CD4-positive, alpha-beta memory T cell (primary cell): Measurements from ENCODE around the gene LITAF. TPM values are rescaled to one million over a fixed set of nuclear protein-coding genes. Genes with fewer than 3 reads are reported as not detected.

Source experiments
- CTCF ChIA-PET: fragments of 350-600 bp; sonication (Branson Sonifier 250); formaldehyde crosslinking; loops from one replicate; lab custom pipeline; 2021; ENCODE audit warnings: inconsistent platforms; ENCODE audit not compliant: partially characterized antibody; lab: Charles Lee
- POLR2A ChIA-PET: fragments of 350-600 bp; sonication (Branson Sonifier 250); formaldehyde crosslinking; loops from one replicate; lab custom pipeline; 2021; ENCODE audit not compliant: partially characterized antibody; lab: Charles Lee
- DNase-seq, 5 donors: peaks; one replicate each; pipeline versions ENCODE4 v3.0.0 to v3.0.0-alpha.2; 2020 to 2022; ENCODE audit warnings: mixed read lengths in 1 of 5
- H3K27ac ChIP-seq: one replicate; pipeline ENCODE4 v1.7.0; 2013; ENCODE audit warnings: low read depth, low read length
- H3K27me3 ChIP-seq: 2 replicates; pipeline ENCODE4 v1.7.0; 2013; ENCODE audit warnings: mild to moderate bottlenecking, low read length, moderate library complexity; ENCODE audit not compliant: insufficient read depth
- H3K36me3 ChIP-seq: 2 replicates; pipeline ENCODE4 v1.7.0; 2013; ENCODE audit warnings: mild to moderate bottlenecking, low read length, moderate library complexity; ENCODE audit not compliant: insufficient read depth
- H3K4me1 ChIP-seq: 2 replicates; pipeline ENCODE4 v1.7.0; 2013; ENCODE audit warnings: mild to moderate bottlenecking, low read length, moderate library complexity; ENCODE audit not compliant: insufficient read depth
- H3K4me3 ChIP-seq, 2 donors: one replicate each; pipeline ENCODE4 v1.7.0; 2013; ENCODE audit warnings: low read length in 2 of 2, mild to moderate bottlenecking in 1 of 2
- H3K9me3 ChIP-seq, 2 donors: one replicate each; pipeline ENCODE4 v1.7.0; 2013; ENCODE audit warnings: low read length in 2 of 2, control low read depth in 1 of 2; ENCODE audit not compliant: control insufficient read depth in 1 of 2
- H3K27ac Mint-ChIP-seq, 7 donors: one replicate each; pipeline ENCODE4 v1.8.0; 2020 to 2021; ENCODE audit warnings: mixed read lengths in 7 of 7, mild to moderate bottlenecking in 6 of 7, inconsistent platforms in 3 of 7, moderate library complexity in 3 of 7
- H3K27me3 Mint-ChIP-seq, 2 donors: one replicate each; pipeline ENCODE4 v1.8.0; 2020 to 2021; ENCODE audit warnings: mixed read lengths in 2 of 2
- H3K36me3 Mint-ChIP-seq, 2 donors: one replicate each; pipeline ENCODE4 v1.8.0; 2020 to 2021; ENCODE audit warnings: mixed read lengths in 2 of 2, inconsistent platforms in 1 of 2, mild to moderate bottlenecking in 1 of 2
- H3K4me1 Mint-ChIP-seq, 4 donors: one replicate each; pipeline ENCODE4 v1.8.0; 2020 to 2021; ENCODE audit warnings: mixed read lengths in 4 of 4, mild to moderate bottlenecking in 1 of 4
- H3K4me3 Mint-ChIP-seq, 8 donors: one replicate each; pipeline ENCODE4 v1.8.0; 2020 to 2021; ENCODE audit warnings: mixed read lengths in 8 of 8, mild to moderate bottlenecking in 7 of 8, moderate library complexity in 6 of 8, inconsistent platforms in 3 of 8
- H3K9me3 Mint-ChIP-seq, 8 donors: one replicate each; pipeline ENCODE4 v1.8.0; 2020 to 2021; ENCODE audit warnings: mixed read lengths in 8 of 8, mild to moderate bottlenecking in 5 of 8, inconsistent platforms in 3 of 8, moderate library complexity in 1 of 8
- intact Hi-C: fragments of 100-400 bp; cut with micrococcal nuclease; formaldehyde crosslinking; loops from one replicate; pipeline ENCODE4 v1.15.1; 2023
- polyA plus RNA-seq, 2 donors: library from polyadenylated mRNA; unstranded; fragments of 300-500 nt; fragmentation: Illumina TruSeq; gene quantifications; one replicate each; pipeline ENCODE4 v1.2.3, GENCODE V29; 2021
- total RNA-seq, 2 experiments: library from RNA; stranded (reverse); gene quantifications; one replicate each; pipeline ENCODE4 v1.2.3, GENCODE V29; 2021

The LITAF gene
- total and polyA plus RNA-seq, 4 experiments from 2014 or later: 155 to 496 (median 250) TPM

- Histone ChIP-seq H3K27ac (no peak overlapping the region), H3K36me3 (no peaks in the 10 kb centered on the region), H3K4me1 (peaks cover 8% of the 10 kb centered on the region), H3K27me3 (no peaks in the 10 kb centered on the region), H3K9me3 (no peaks in the 10 kb centered on the region), H3K4me3 (no peak overlapping the region)
- Mint-ChIP-seq H3K36me3 (no peaks in the 10 kb centered on the region), H3K27ac (no peak overlapping the region), H3K9me3 (no peaks in the 10 kb centered on the region), H3K4me3 (no peak overlapping the region), H3K4me1 (peaks cover 18 to 36% (median 26%) of the 10 kb centered on the region in 4 donors), H3K27me3 (no peaks in the 10 kb centered on the region)
- intact Hi-C loops: no loop called here
- POLR2A ChIA-PET: interaction anchor here (0.9 to 1.9 kb wide), 2 partner anchors 45 to 86 kb away, joined by 3 to 6 read pairs; partner anchors contain the start of gene LITAF
- CTCF ChIA-PET: interaction anchor here (1.4 kb wide), 1 partner anchor 11 kb away, joined by 4 read pairs; no protein-coding TSS in a partner anchor
- DNase-seq: no peak
Observed at GRCh38 chr16:11632455-11632939, 45.8 kb upstream of the LITAF start.

- Mint-ChIP-seq H3K27me3 (no peaks in the 10 kb centered on the region), H3K4me1 (peaks cover 20 to 40% (median 28%) of the 10 kb centered on the region in 4 donors), H3K4me3 (no peak overlapping the region), H3K27ac (peak overlapping the region in 1 of 7 donors; percentile 41), H3K36me3 (no peaks in the 10 kb centered on the region), H3K9me3 (no peaks in the 10 kb centered on the region)
- Histone ChIP-seq H3K9me3 (no peaks in the 10 kb centered on the region), H3K4me3 (no peak overlapping the region), H3K27ac (no peak overlapping the region), H3K4me1 (peaks cover 8% of the 10 kb centered on the region), H3K36me3 (no peaks in the 10 kb centered on the region), H3K27me3 (no peaks in the 10 kb centered on the region)
- intact Hi-C loops: no loop called here
- CTCF ChIA-PET: interaction anchor here (0.7 to 2.2 kb wide), 3 partner anchors 9 to 94 kb away, joined by 4 to 7 read pairs (median 4); no protein-coding TSS in a partner anchor
- POLR2A ChIA-PET: interaction anchor here (1.2 to 1.9 kb wide), 3 partner anchors 10 to 44 kb away, joined by 4 to 7 read pairs (median 6); partner anchors contain the start of gene LITAF
- no peak for DNase-seq
Observed at GRCh38 chr16:11631214-11631613, 44.5 kb upstream of the LITAF start.

GRCh38 chr16:11630768-11631056 is 44.0 kb upstream of the LITAF start:
- peaks cover 9% of the 10 kb centered on the region for H3K4me1 ChIP-seq
- H3K36me3 Mint-ChIP-seq: no peaks in the 10 kb centered on the region
- CTCF ChIA-PET: interaction anchor here (2.2 kb wide), 1 partner anchor 10 kb away, joined by 7 read pairs; no protein-coding TSS in a partner anchor
- no peaks in the 10 kb centered on the region for H3K36me3 ChIP-seq
- no peak overlapping the region for H3K4me3 Mint-ChIP-seq
- DNase-seq: no peak
- no peak overlapping the region for H3K4me3 ChIP-seq
- H3K27ac Mint-ChIP-seq: no peak overlapping the region
- no peaks in the 10 kb centered on the region for H3K27me3 ChIP-seq
- no peaks in the 10 kb centered on the region for H3K27me3 Mint-ChIP-seq
- H3K9me3 Mint-ChIP-seq: no peaks in the 10 kb centered on the region
- POLR2A ChIA-PET: interaction anchor here (1.2 to 1.9 kb wide), 3 partner anchors 9 to 44 kb away, joined by 4 to 7 read pairs (median 6); partner anchors contain the start of gene LITAF
- H3K27ac ChIP-seq: no peak overlapping the region
- intact Hi-C loops: no loop called here
- H3K9me3 ChIP-seq: no peaks in the 10 kb centered on the region
- H3K4me1 Mint-ChIP-seq: peaks cover 20 to 45% (median 31%) of the 10 kb centered on the region in 4 donors

GRCh38 chr16:11630046-11630767 is 43.5 kb upstream of the LITAF start:
- CTCF ChIA-PET: interaction anchor here (0.9 to 2.2 kb wide), 3 partner anchors 10 to 95 kb away, joined by 3 to 7 read pairs (median 3); no protein-coding TSS in a partner anchor
- Mint-ChIP-seq H3K9me3 (no peaks in the 10 kb centered on the region), H3K4me3 (peak overlapping the region in 1 of 8 donors; percentile 13), H3K27me3 (no peaks in the 10 kb centered on the region), H3K27ac (peak overlapping the region in 2 of 7 donors; percentile 53 to 59), H3K36me3 (no peaks in the 10 kb centered on the region), H3K4me1 (peaks cover 20 to 50% (median 34%) of the 10 kb centered on the region in 4 donors)
- no peaks in the 10 kb centered on the region for H3K9me3 ChIP-seq
- H3K4me3 ChIP-seq: no peak overlapping the region
- H3K27me3 ChIP-seq: no peaks in the 10 kb centered on the region
- no peaks in the 10 kb centered on the region for H3K36me3 ChIP-seq
- intact Hi-C loops: no loop called here
- peaks cover 14% of the 10 kb centered on the region for H3K4me1 ChIP-seq
- H3K27ac ChIP-seq: no peak overlapping the region
- POLR2A ChIA-PET: interaction anchor here (1.7 to 1.9 kb wide), 3 partner anchors 8 to 43 kb away, joined by 6 to 9 read pairs (median 7); partner anchors contain the start of gene LITAF
- no peak for DNase-seq

GRCh38 chr16:11629071-11630030 is 42.6 kb upstream of the LITAF start:
- Histone ChIP-seq H3K9me3 (no peaks in the 10 kb centered on the region), H3K36me3 (no peaks in the 10 kb centered on the region), H3K4me3 (no peak overlapping the region), H3K27me3 (no peaks in the 10 kb centered on the region), H3K27ac (no peak overlapping the region), H3K4me1 (peaks cover 23% of the 10 kb centered on the region)
- H3K27me3 Mint-ChIP-seq: no peaks in the 10 kb centered on the region
- H3K36me3 Mint-ChIP-seq: no peaks in the 10 kb centered on the region
- H3K27ac Mint-ChIP-seq: peak overlapping the region in 4 of 7 donors; percentile 7 to 68 (median 57)
- ChIA-PET CTCF (interaction anchor here (0.9 to 2.2 kb wide), 3 partner anchors 11 to 94 kb away, joined by 3 to 7 read pairs (median 3); no protein-coding TSS in a partner anchor), POLR2A (interaction anchor here (1.7 kb wide), 2 partner anchors 8 to 10 kb away, joined by 7 to 9 read pairs; no protein-coding TSS in a partner anchor)
- no peaks in the 10 kb centered on the region for H3K9me3 Mint-ChIP-seq
- intact Hi-C loops: no loop called here
- H3K4me3 Mint-ChIP-seq: peak overlapping the region in 1 of 8 donors; percentile 55
- H3K4me1 Mint-ChIP-seq: peaks cover 23 to 54% (median 40%) of the 10 kb centered on the region in 4 donors
- no peak for DNase-seq

- Histone ChIP-seq H3K9me3 (no peaks in the 10 kb centered on the region), H3K27ac (no peak overlapping the region), H3K4me1 (peaks cover 36% of the 10 kb centered on the region), H3K4me3 (no peak overlapping the region), H3K27me3 (no peaks in the 10 kb centered on the region), H3K36me3 (no peaks in the 10 kb centered on the region)
- Mint-ChIP-seq H3K9me3 (no peaks in the 10 kb centered on the region), H3K4me1 (peaks cover 17 to 56% (median 37%) of the 10 kb centered on the region in 4 donors), H3K27ac (peak overlapping the region in 1 of 7 donors; percentile 57), H3K27me3 (no peaks in the 10 kb centered on the region), H3K4me3 (no peak overlapping the region), H3K36me3 (no peaks in the 10 kb centered on the region)
- intact Hi-C loops: no loop called here
- CTCF ChIA-PET: interaction anchor here (1.2 to 1.3 kb wide), 2 partner anchors 9 to 96 kb away, joined by 6 to 7 read pairs; no protein-coding TSS in a partner anchor
- POLR2A ChIA-PET: no interaction called here
- DNase-seq: no peak
Observed at GRCh38 chr16:11627822-11628457, 41.2 kb upstream of the LITAF start.
